Mucosa of descending colon (tissue), 3 donors: ENCODE data around the gene AP2M1. TPM values are rescaled to one million over a fixed set of nuclear protein-coding genes. Genes with fewer than 3 reads are reported as not detected.

Experiments
- ATAC-seq: fragments of 200-7000 bp; cut with Tn5 transposase; one replicate; pipeline ENCODE4 v1.9.1; 2020; ENCODE audit warnings: mild to moderate bottlenecking, moderate library complexity
- DNase-seq, 3 donors: peaks; one replicate each; pipeline ENCODE4 v3.0.0-alpha.2; 2020
- H3K36me3 ChIP-seq: fragments of 200-600 bp; one replicate; pipeline ENCODE4 v1.8.0; 2021; ENCODE audit warnings: low read depth, mild to moderate bottlenecking
- H3K4me1 ChIP-seq: fragments of 200-600 bp; one replicate; pipeline ENCODE4 v1.8.0; 2021; ENCODE audit warnings: low read depth, mild to moderate bottlenecking
- H3K4me3 ChIP-seq: fragments of 200-600 bp; one replicate; pipeline ENCODE4 v1.8.0; 2021; ENCODE audit warnings: mild to moderate bottlenecking
- H3K9me3 ChIP-seq: fragments of 200-600 bp; one replicate; pipeline ENCODE4 v1.8.0; 2021; ENCODE audit warnings: mild to moderate bottlenecking
- CTCF ChIP-seq: fragments of 200-600 bp; IDR thresholded peaks from one replicate; pipeline ENCODE4 v1.8.0; 2022; ENCODE audit warnings: antibody characterized with exemption, mild to moderate bottlenecking
- intact Hi-C, 2 donors: fragments of 100-400 bp; cut with DNase I in 1 of 2; cut with micrococcal nuclease in 1 of 2; formaldehyde crosslinking; loops; one replicate each; pipeline versions ENCODE4 v1.11.0 to v1.11.1; 2022; cut with DNase I, micrococcal nuclease
- total RNA-seq, 3 donors: library from RNA; stranded (reverse); fragmentation: NEBNext Ultra II Directional in 2 of 3; extraction: Animal tissue kit (Norgen Biotek cat#: 25700) in 2 of 3; gene quantifications; one replicate each; pipeline versions ENCODE4 v1.2.1 to v1.2.4, GENCODE V29; 2021 to 2023
- donor health status: DM: no; HTN: no; CAD: no; lungs with moderate emphysema.
- donor health status: DM: no; HTN: no; CAD: no.
- donor health status: DM: no; HTN: yes; CAD: no.

AP2M1 gene
- total RNA-seq, 3 donors from 2014 or later = 215 to 297 (median 227) TPM

GRCh38 chr3:184222521-184222920, 47.9 kb downstream of the AP2M1 start:
- H3K4me3 ChIP-seq = no peak overlapping the region
- ATAC-seq (no peak), DNase-seq (no peak)
- H3K36me3 ChIP-seq = no peaks in the 10 kb centered on the region
- no peaks in the 10 kb centered on the region for H3K4me1 ChIP-seq
- intact Hi-C loops = no loop called here
- no peak for TF ChIP-seq CTCF
- no peaks in the 10 kb centered on the region for H3K9me3 ChIP-seq

- Histone ChIP-seq H3K4me1 (peaks cover 2% of the 10 kb centered on the region), H3K36me3 (no peaks in the 10 kb centered on the region), H3K4me3 (no peak overlapping the region), H3K9me3 (no peaks in the 10 kb centered on the region)
- ATAC-seq (no peak), DNase-seq (no peak)
- intact Hi-C loops = no loop called here
- TF ChIP-seq CTCF = no peak
Observed at GRCh38 chr3:184223946-184224345, 49.3 kb downstream of the AP2M1 start.

GRCh38 chr3:184227481-184227935, 52.9 kb downstream of the AP2M1 start:
- peaks cover 24% of the 10 kb centered on the region for H3K4me1 ChIP-seq
- DNase-seq = peak in 2 of 3 donors; percentile 39 to 50
- H3K36me3 ChIP-seq = no peaks in the 10 kb centered on the region
- intact Hi-C loops = no loop called here
- TF ChIP-seq CTCF = peak; percentile 65
- H3K9me3 ChIP-seq = no peaks in the 10 kb centered on the region
- H3K4me3 ChIP-seq = no peak overlapping the region
- ATAC-seq = peak; percentile 44

- DNase-seq (no peak), ATAC-seq (no peak)
- H3K9me3 ChIP-seq = no peaks in the 10 kb centered on the region
- no peak for TF ChIP-seq CTCF
- H3K4me1 ChIP-seq = peaks cover 24% of the 10 kb centered on the region
- no peaks in the 10 kb centered on the region for H3K36me3 ChIP-seq
- intact Hi-C loops = no loop called here
- no peak overlapping the region for H3K4me3 ChIP-seq
Observed at GRCh38 chr3:184228376-184229137, 53.9 kb downstream of the AP2M1 start.

GRCh38 chr3:184229394-184230080, 54.9 kb downstream of the AP2M1 start, which contains the start of gene VWA5B2:
VWA5B2 (plus strand) TSS chr3:184229585; CDS start chr3:184230529, 944 bp downstream.
- H3K9me3 ChIP-seq = no peaks in the 10 kb centered on the region
- intact Hi-C loops = no loop called here
- no peak within 1 kb of the TSS for H3K4me3 ChIP-seq
- DNase-seq (peak; percentile 33 to 68 (median 67)), ATAC-seq (peak; percentile 81)
- TF ChIP-seq CTCF = no peak
- H3K4me1 ChIP-seq = peaks cover 24% of the 10 kb centered on the region
- H3K36me3 ChIP-seq = no peaks in the 10 kb centered on the region
